ENCODE measurements around the gene DIAPH2.

DIAPH2 gene

GRCh38 chrX:97374266-97374665, 689.6 kb downstream of the DIAPH2 start:
- ChIA-PET POLR2A (ENCODE audit: low non-redundant PET) (no interaction called here), CTCF (interaction anchor here (0.6 kb wide), 1 partner anchor 359 kb away, joined by 3 read pairs; no protein-coding TSS in a partner anchor)
- TF ChIP-seq CTCF (conservative IDR thresholded peaks at IDR 0.05; ENCODE audit: low read depth) = no peak
- DNase-seq (ENCODE audit: low spot score) = no peak
- H3K27ac ChIP-seq = no peak overlapping the region

- no peak overlapping the region for H3K27ac ChIP-seq
- no peak for TF ChIP-seq CTCF (conservative IDR thresholded peaks at IDR 0.05; ENCODE audit: low read depth)
- DNase-seq (ENCODE audit: low spot score) = no peak
- CTCF ChIA-PET = interaction anchor here (0.6 kb wide), 1 partner anchor 358 kb away, joined by 3 read pairs; no protein-coding TSS in a partner anchor
- POLR2A ChIA-PET (ENCODE audit: low non-redundant PET) = no interaction called here
Measured at GRCh38 chrX:97380200-97380599, 695.6 kb downstream of the DIAPH2 start.

GRCh38 chrX:97384685-97385084, 700.0 kb downstream of the DIAPH2 start:
- POLR2A ChIA-PET (ENCODE audit: low non-redundant PET) = no interaction called here
- CTCF ChIA-PET = no interaction called here
- no peak overlapping the region for H3K27ac ChIP-seq
- no peak for DNase-seq (ENCODE audit: low spot score)
- no peak for TF ChIP-seq CTCF (conservative IDR thresholded peaks at IDR 0.05; ENCODE audit: low read depth)

- no peak for DNase-seq (ENCODE audit: low spot score)
- no peak overlapping the region for H3K27ac ChIP-seq
- no peak for TF ChIP-seq CTCF (conservative IDR thresholded peaks at IDR 0.05; ENCODE audit: low read depth)
- ChIA-PET CTCF (interaction anchor here (0.6 kb wide), 1 partner anchor 121 kb away, joined by 3 read pairs; no protein-coding TSS in a partner anchor), POLR2A (ENCODE audit: low non-redundant PET) (no interaction called here)
Measured at GRCh38 chrX:97387004-97387403, 702.4 kb downstream of the DIAPH2 start.

- peak; percentile 5 for DNase-seq (ENCODE audit: low spot score)
- TF ChIP-seq CTCF (conservative IDR thresholded peaks at IDR 0.05; ENCODE audit: low read depth) = no peak
- ChIA-PET CTCF (no interaction called here), POLR2A (ENCODE audit: low non-redundant PET) (no interaction called here)
- no peak overlapping the region for H3K27ac ChIP-seq
Measured at GRCh38 chrX:97389761-97390192, 705.1 kb downstream of the DIAPH2 start.

- no peak overlapping the region for H3K27ac ChIP-seq
- no peak for DNase-seq (ENCODE audit: low spot score)
- ChIA-PET POLR2A (ENCODE audit: low non-redundant PET) (no interaction called here), CTCF (no interaction called here)
- no peak for TF ChIP-seq CTCF (conservative IDR thresholded peaks at IDR 0.05; ENCODE audit: low read depth)
Measured at GRCh38 chrX:97397371-97397770, 712.7 kb downstream of the DIAPH2 start.
